RWPE2 (cell line): Measurements from ENCODE around the gene SERPINA5.

Source experiments
- ATAC-seq: fragments of 200-7000 bp; cut with Tn5 transposase; 3 replicates; pipeline ENCODE4 v1.9.1; 2021; ENCODE audit warnings: low read depth
- DNase-seq: peaks from one replicate; pipeline ENCODE4 v3.0.0-alpha.2; 2020; ENCODE audit warnings: low spot score
- H3K27ac ChIP-seq: fragments of 450-650 bp; 2 replicates; pipeline ENCODE4 v1.5.1; 2017; ENCODE audit warnings: mild to moderate bottlenecking; ENCODE audit not compliant: poor library complexity, severe bottlenecking
- H3K27me3 ChIP-seq: fragments of 250-450 bp; sonication (Bioruptor Pico); 2 replicates; pipeline ENCODE4 v1.5.1; 2021; ENCODE audit warnings: mild to moderate bottlenecking, moderate library complexity; ENCODE audit not compliant: insufficient read depth, poor library complexity, severe bottlenecking
- H3K36me3 ChIP-seq: fragments of 250-450 bp; sonication (Bioruptor Pico); 2 replicates; pipeline ENCODE4 v1.5.1; 2020; ENCODE audit warnings: low read depth, mild to moderate bottlenecking, moderate library complexity
- H3K4me1 ChIP-seq: fragments of 250-450 bp; sonication (Bioruptor Pico); 2 replicates; pipeline ENCODE4 v1.5.1; 2021; ENCODE audit warnings: mild to moderate bottlenecking, moderate library complexity; ENCODE audit not compliant: insufficient read depth, poor library complexity, severe bottlenecking
- H3K4me3 ChIP-seq: fragments of 250-450 bp; sonication (Bioruptor Pico); 2 replicates; pipeline ENCODE4 v1.5.1; 2021; ENCODE audit warnings: mild to moderate bottlenecking, moderate library complexity; ENCODE audit not compliant: severe bottlenecking
- H3K9me3 ChIP-seq: fragments of 250-450 bp; sonication (Bioruptor Pico); 2 replicates; pipeline ENCODE4 v1.5.1; 2021; ENCODE audit warnings: mild to moderate bottlenecking, moderate library complexity; ENCODE audit not compliant: severe bottlenecking
- TF ChIP-seq, protein P1 (sequence below): fragments of 450-650 bp; IDR thresholded peaks from one replicate; pipeline ENCODE4 v1.5.1; 2017; ENCODE audit warnings: mild to moderate bottlenecking, moderate library complexity; ENCODE audit not compliant: poor library complexity, severe bottlenecking

SERPINA5 gene

GRCh38 chr14:94562022-94562421 lies 19.2 kb upstream of the SERPINA5 start:
- no peak overlapping the region for H3K4me3 ChIP-seq
- no peak overlapping the region for H3K27ac ChIP-seq
- TF ChIP-seq, protein P1, sequence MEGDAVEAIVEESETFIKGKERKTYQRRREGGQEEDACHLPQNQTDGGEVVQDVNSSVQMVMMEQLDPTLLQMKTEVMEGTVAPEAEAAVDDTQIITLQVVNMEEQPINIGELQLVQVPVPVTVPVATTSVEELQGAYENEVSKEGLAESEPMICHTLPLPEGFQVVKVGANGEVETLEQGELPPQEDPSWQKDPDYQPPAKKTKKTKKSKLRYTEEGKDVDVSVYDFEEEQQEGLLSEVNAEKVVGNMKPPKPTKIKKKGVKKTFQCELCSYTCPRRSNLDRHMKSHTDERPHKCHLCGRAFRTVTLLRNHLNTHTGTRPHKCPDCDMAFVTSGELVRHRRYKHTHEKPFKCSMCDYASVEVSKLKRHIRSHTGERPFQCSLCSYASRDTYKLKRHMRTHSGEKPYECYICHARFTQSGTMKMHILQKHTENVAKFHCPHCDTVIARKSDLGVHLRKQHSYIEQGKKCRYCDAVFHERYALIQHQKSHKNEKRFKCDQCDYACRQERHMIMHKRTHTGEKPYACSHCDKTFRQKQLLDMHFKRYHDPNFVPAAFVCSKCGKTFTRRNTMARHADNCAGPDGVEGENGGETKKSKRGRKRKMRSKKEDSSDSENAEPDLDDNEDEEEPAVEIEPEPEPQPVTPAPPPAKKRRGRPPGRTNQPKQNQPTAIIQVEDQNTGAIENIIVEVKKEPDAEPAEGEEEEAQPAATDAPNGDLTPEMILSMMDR, result no peak
- H3K27me3 ChIP-seq, result no peaks in the 10 kb centered on the region
- no peaks in the 10 kb centered on the region for H3K36me3 ChIP-seq
- DNase-seq, result peak; percentile 18
- H3K4me1 ChIP-seq, result no peaks in the 10 kb centered on the region
- no peaks in the 10 kb centered on the region for H3K9me3 ChIP-seq
- ATAC-seq, result no peak

DNA sequence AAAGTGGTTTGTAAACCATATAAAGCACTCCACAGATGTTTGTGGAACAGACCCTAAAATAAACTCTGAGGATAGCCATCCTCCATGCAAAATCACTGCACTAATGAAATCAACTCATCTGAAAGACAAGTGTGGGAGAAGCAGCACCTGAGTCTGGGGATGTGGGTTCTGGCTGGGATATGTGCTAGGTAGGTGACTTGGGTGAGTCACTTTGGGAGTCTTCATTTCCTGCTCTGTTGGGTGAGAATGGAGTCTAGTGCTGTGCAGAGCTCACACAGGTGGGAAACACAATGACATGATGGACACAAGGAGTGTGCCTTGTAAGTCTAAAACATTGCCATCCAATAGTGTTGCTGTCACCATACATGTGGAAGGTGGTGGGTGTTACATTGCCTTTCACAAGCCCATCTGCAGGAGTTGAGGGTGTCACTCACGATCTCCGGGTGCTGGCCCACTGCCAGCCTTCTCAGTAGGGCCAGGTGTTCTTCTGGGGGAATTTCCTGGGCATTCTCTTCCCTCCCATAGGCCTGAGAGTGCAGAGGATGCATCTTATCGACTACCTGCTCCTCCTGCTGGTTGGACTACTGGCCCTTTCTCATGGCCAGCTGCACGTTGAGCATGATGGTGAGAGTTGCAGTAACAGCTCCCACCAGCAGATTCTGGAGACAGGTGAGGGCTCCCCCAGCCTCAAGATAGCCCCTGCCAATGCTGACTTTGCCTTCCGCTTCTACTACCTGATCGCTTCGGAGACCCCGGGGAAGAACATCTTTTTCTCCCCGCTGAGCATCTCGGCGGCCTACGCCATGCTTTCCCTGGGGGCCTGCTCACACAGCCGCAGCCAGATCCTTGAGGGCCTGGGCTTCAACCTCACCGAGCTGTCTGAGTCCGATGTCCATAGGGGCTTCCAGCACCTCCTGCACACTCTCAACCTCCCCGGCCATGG lies 18.0 kb upstream of the SERPINA5 start:
- Histone ChIP-seq H3K9me3 (no peaks in the 10 kb centered on the region), H3K36me3 (no peaks in the 10 kb centered on the region), H3K27me3 (no peaks in the 10 kb centered on the region), H3K27ac (no peak overlapping the region), H3K4me1 (no peaks in the 10 kb centered on the region), H3K4me3 (no peak overlapping the region)
- ATAC-seq (0 out of 3 replicates have a peak, but pooled peaks have one; percentile 27), DNase-seq (peak; percentile 53)
- TF ChIP-seq, protein P1, result no peak

DNA sequence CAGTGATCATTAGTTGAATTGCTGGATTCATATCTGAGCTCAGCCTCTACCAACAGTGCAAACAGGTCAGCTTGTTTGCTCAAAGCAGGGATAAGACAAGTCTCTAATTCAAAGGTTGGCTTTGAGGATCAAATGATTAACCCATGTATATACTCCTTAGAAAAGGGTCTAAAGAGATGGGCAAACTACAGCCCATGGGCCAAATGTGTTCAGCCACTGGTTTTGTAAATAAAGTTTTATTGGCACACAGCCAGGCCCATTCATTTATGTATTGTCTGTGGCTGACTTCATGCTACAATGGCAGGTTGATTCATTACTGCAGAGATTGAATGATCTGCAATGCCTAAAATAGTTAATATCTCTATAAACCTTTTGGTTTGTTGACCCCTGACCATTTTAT lies 16.8 kb upstream of the SERPINA5 start:
- H3K27ac ChIP-seq, result no peak overlapping the region
- H3K27me3 ChIP-seq, result no peaks in the 10 kb centered on the region
- H3K4me3 ChIP-seq, result no peak overlapping the region
- DNase-seq, result peak; percentile 7
- no peak for ATAC-seq
- TF ChIP-seq, protein P1, result no peak
- H3K9me3 ChIP-seq, result no peaks in the 10 kb centered on the region
- no peaks in the 10 kb centered on the region for H3K4me1 ChIP-seq
- no peaks in the 10 kb centered on the region for H3K36me3 ChIP-seq

DNA sequence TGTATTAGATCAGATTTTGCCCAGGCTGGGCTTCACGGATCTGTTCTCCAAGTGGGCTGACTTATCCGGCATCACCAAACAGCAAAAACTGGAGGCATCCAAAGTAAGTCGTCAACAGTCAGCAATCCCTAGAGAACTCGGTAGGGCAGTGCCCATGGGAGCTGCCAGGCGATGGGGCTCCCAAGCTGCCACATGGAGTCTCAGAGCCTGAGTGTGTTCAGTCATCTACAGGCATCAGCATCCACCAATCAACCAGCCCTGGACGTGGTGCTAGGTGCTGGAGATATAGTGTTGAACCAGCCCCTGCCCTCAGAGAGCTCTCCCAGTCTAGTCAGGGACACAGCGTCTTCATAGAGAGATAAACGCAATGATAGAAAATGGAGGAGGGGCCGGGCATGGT lies 13.0 kb upstream of the SERPINA5 start:
- H3K4me3 ChIP-seq, result no peak overlapping the region
- ATAC-seq (no peak), DNase-seq (no peak)
- no peaks in the 10 kb centered on the region for H3K36me3 ChIP-seq
- no peaks in the 10 kb centered on the region for H3K27me3 ChIP-seq
- H3K9me3 ChIP-seq, result no peaks in the 10 kb centered on the region
- TF ChIP-seq, protein P1, result no peak
- no peaks in the 10 kb centered on the region for H3K4me1 ChIP-seq
- H3K27ac ChIP-seq, result no peak overlapping the region
